ENCODE data around the gene RAB1B. TPM values are rescaled to one million over a fixed set of nuclear protein-coding genes. Genes with fewer than 3 reads are reported as not detected.

Gene RAB1B
- total RNA-seq, 4 donors from 2014 or later: 97.2 to 163 (median 132) TPM

DNA sequence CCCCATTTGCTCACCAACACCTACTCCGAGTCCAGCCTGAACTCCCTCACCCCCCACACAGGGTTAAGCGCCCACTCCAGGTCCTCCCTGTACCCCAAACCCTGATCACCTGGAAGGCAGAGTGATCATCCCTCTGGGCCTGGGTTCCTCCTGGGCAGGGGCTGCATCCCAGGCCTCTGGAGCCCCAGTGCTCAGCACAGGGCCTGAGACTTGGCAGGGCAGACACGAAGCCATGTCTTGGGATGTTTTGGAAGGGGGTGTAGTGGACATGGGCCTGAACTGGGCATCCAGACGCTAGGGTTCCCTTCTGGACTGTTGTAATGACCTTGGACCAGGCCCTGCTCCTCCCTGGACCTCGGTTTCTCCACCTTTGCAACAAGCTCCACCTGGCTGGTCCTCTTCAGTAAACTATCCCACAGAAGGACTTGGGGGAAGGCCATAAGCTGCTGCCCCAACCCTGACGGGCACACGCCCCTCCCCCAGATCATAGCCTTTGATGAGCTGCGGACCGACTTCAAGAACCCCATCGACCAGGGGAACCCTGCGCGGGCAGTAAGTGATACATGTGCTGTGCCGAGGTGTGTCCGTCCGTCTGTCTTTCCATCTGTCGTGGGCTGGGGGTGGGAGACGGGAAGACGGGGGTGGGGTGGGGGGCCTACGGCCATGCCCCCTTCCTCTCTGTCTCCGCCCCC lies 13.5 kb downstream of the RAB1B start:
- no peaks in the 10 kb centered on the region for H3K9me3 ChIP-seq
- 24% methylated on average over 11 of the region's 20 CpGs for whole genome bisulfite sequencing
- H3K36me3 ChIP-seq: peaks cover 0 to 32% (median 13%) of the 10 kb centered on the region in 4 donors
- H3K27me3 ChIP-seq: no peaks in the 10 kb centered on the region
- H3K27ac ChIP-seq (replicated peaks in 1 of 4): no peak overlapping the region
- no peak for DNase-seq (ENCODE audit: extremely low spot score)
- H3K4me3 ChIP-seq: no peak overlapping the region
- intact Hi-C loops (cut with DNase I): loop anchor here (5.0 kb wide), 1 partner anchor 60 kb away; no protein-coding TSS in a partner anchor
- peaks cover 28 to 59% (median 34%) of the 10 kb centered on the region in 4 donors for H3K4me1 ChIP-seq
- TF ChIP-seq POLR2A (IDR thresholded peaks at IDR 0.05; ENCODE audit: low read depth): no peak
- TF ChIP-seq, protein P1, sequence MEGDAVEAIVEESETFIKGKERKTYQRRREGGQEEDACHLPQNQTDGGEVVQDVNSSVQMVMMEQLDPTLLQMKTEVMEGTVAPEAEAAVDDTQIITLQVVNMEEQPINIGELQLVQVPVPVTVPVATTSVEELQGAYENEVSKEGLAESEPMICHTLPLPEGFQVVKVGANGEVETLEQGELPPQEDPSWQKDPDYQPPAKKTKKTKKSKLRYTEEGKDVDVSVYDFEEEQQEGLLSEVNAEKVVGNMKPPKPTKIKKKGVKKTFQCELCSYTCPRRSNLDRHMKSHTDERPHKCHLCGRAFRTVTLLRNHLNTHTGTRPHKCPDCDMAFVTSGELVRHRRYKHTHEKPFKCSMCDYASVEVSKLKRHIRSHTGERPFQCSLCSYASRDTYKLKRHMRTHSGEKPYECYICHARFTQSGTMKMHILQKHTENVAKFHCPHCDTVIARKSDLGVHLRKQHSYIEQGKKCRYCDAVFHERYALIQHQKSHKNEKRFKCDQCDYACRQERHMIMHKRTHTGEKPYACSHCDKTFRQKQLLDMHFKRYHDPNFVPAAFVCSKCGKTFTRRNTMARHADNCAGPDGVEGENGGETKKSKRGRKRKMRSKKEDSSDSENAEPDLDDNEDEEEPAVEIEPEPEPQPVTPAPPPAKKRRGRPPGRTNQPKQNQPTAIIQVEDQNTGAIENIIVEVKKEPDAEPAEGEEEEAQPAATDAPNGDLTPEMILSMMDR (IDR thresholded peaks at IDR 0.05): no peak
- TF ChIP-seq EP300 (IDR thresholded peaks at IDR 0.05): no peak
- TF ChIP-seq POLR2AphosphoS5 (IDR thresholded peaks at IDR 0.05): no peak

DNA sequence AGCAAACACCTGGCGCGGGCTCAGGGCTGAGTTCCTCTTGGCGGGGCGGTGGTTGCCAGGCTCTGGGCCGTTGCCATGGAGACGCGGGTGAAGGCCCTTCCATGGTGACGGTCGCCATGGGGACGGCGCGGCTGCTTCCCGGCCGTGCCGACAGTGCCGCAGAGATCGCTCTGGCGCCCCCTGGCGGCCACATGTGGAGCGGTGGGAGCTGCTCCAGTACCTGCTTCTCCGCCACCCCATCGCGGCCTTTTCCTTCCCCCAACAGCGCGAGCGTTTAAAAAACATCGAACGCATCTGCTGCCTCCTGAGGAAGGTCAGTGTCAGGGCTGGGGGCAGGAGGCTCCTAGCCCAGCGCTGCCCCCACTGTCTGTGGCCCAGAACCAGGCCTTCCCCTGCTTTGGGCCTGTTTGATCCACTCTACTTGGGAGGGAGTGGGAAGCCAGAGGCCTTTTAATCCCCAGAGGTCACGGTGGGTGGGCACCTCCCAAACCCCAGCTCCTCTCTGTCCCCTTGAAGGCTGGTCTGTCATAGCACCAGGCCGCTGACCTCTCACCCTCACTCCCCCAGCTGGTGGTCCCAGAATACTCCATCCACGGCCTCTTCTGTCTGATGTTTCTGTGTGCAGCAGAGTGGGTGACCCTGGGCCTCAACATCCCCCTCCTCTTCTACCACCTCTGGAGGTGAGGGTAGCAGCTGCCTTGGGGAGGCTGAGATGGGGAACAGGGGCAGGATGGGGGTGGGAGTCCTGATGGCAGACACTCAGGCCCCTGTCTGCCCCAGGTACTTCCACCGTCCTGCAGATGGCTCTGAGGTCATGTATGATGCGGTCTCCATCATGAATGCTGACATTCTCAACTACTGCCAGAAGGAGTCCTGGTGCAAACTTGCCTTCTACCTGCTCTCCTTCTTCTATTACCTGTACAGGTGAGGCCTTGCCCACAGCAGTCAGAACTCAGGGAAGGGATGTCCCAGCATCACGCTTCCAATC lies 14.3 kb downstream of the RAB1B start:
- DNase-seq (ENCODE audit: extremely low spot score): peak; percentile 99
- Histone ChIP-seq H3K4me3 (no peak overlapping the region), H3K4me1 (peaks cover 29 to 60% (median 37%) of the 10 kb centered on the region in 4 donors), H3K9me3 (no peaks in the 10 kb centered on the region), H3K36me3 (peaks cover 0 to 37% (median 12%) of the 10 kb centered on the region in 4 donors), H3K27me3 (no peaks in the 10 kb centered on the region), H3K27ac (replicated peaks in 1 of 4) (no peak overlapping the region)
- intact Hi-C loops (cut with DNase I): loop anchor here (5.0 kb wide), 1 partner anchor 60 kb away; no protein-coding TSS in a partner anchor
- WGBS: 35% methylated on average over 6 of the region's 35 CpGs
- TF ChIP-seq EP300 (IDR thresholded peaks at IDR 0.05): no peak
- peak; percentile 52 to 78 for TF ChIP-seq POLR2AphosphoS5 (IDR thresholded peaks at IDR 0.05)
- TF ChIP-seq POLR2A (IDR thresholded peaks at IDR 0.05; ENCODE audit: low read depth): no peak
- TF ChIP-seq, protein P1 (IDR thresholded peaks at IDR 0.05): peak; percentile 96 to 99 (median 96)

DNA sequence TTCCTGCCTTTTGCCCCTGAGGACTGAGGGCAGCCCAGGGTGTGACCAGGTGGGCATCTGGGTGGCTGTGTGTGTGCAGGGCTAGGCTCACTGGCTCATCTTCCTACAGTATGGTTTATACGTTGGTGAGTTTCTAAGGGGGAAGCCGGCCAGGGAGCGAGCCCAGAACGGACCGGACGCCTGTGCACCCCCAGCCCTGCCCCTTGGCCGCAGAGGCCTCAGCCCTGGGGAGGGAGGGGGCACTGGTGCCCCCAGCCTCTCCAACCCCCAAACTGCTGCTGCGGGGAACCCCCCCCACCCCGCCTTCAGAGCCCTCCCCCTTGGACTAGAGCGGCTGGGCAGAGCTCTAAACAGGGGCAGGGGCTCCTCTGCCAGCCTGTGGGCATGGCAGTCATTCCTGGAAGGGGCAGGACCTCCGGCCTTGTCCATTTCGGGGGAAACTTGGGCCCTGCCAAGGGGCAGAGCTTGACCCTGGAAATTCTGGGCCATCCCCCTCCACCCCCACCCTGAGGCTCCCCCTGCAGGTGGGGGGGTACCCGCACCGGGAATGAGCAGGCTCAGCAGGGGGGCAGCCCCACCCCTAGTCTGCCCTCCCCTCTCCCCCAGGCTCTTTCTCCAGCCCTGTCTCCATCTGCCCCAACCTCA lies 15.1 kb downstream of the RAB1B start:
- intact Hi-C loops (cut with DNase I): loop anchor here (5.0 kb wide), 1 partner anchor 61 kb away; no protein-coding TSS in a partner anchor
- Histone ChIP-seq H3K4me3 (no peak overlapping the region), H3K9me3 (no peaks in the 10 kb centered on the region), H3K27me3 (no peaks in the 10 kb centered on the region), H3K27ac (replicated peaks in 1 of 4) (no peak overlapping the region), H3K36me3 (peaks cover 0 to 37% (median 12%) of the 10 kb centered on the region in 4 donors), H3K4me1 (peaks cover 29 to 60% (median 39%) of the 10 kb centered on the region in 4 donors)
- DNase-seq (ENCODE audit: extremely low spot score): no peak
- WGBS: 76% methylated on average over 7 of the region's 14 CpGs
- TF ChIP-seq POLR2AphosphoS5 (IDR thresholded peaks at IDR 0.05): no peak
- TF ChIP-seq, protein P1 (IDR thresholded peaks at IDR 0.05): no peak
- no peak for TF ChIP-seq POLR2A (IDR thresholded peaks at IDR 0.05; ENCODE audit: low read depth)
- no peak for TF ChIP-seq EP300 (IDR thresholded peaks at IDR 0.05)

DNA sequence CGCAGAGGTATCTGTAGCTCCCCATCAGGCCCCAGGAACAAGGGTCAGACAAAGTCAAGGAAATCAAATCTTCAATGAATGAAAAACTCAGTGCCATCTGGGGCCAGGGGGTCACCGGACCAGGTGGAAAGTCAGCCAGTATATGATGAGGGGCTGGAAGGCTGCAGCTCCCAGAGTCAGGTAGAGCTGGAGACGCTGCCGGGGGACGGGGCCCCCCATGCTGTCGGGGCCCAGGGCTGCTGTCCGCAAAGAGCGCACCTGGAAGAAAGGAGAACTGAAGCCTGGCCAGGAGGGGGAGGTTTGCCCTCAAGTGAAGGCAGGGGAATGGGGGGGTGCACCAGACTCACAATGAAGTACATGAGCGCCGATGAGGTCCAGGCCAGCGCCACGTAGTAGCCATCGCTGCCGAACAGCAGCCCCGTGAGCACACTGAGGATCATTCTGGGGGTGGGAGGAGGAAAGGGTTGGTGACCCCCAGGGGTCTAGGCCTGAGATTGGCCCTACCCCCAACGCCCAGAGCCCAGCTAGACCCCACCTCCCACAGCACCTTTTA lies 16.2 kb downstream of the RAB1B start:
- H3K27ac ChIP-seq (replicated peaks in 1 of 4): no peak overlapping the region
- H3K9me3 ChIP-seq: no peaks in the 10 kb centered on the region
- H3K36me3 ChIP-seq: peaks cover 0 to 37% (median 12%) of the 10 kb centered on the region in 4 donors
- no peak for TF ChIP-seq POLR2AphosphoS5 (IDR thresholded peaks at IDR 0.05)
- no peak for TF ChIP-seq EP300 (IDR thresholded peaks at IDR 0.05)
- TF ChIP-seq, protein P1 (IDR thresholded peaks at IDR 0.05): no peak
- TF ChIP-seq POLR2A (IDR thresholded peaks at IDR 0.05; ENCODE audit: low read depth): no peak
- no peak overlapping the region for H3K4me3 ChIP-seq
- intact Hi-C loops (cut with DNase I): loop anchor here (5.0 kb wide), 1 partner anchor 62 kb away; no protein-coding TSS in a partner anchor
- 91% methylated on average over 16 of the region's 16 CpGs for WGBS
- no peaks in the 10 kb centered on the region for H3K27me3 ChIP-seq
- no peak for DNase-seq (ENCODE audit: extremely low spot score)
- peaks cover 29 to 59% (median 39%) of the 10 kb centered on the region in 4 donors for H3K4me1 ChIP-seq
